Renal pelvis (tissue), 4 donors: ENCODE data around the gene SLC6A8. TPM values are rescaled to one million over a fixed set of nuclear protein-coding genes. Genes with fewer than 3 reads are reported as not detected.
"Not testable (repeated sequence)": the region's sequence is repeated elsewhere in the genome, so short reads cannot be mapped to it uniquely, and the experiment has no call there.

Experiments used
- DNase-seq: peaks from one replicate; pipeline ENCODE4 v3.0.0-alpha.2; 2013
- polyA plus RNA-seq, 3 donors: library from polyadenylated mRNA; unstranded; fragments of 120-200 nt; gene quantifications; one replicate each; pipeline ENCODE4 v1.2.1, GENCODE V29; 2013; ENCODE audit not compliant: insufficient read length in 3 of 3

Gene SLC6A8
- polyA plus RNA-seq, 3 donors: 61.9 to 79.5 (median 63.5) TPM

DNA sequence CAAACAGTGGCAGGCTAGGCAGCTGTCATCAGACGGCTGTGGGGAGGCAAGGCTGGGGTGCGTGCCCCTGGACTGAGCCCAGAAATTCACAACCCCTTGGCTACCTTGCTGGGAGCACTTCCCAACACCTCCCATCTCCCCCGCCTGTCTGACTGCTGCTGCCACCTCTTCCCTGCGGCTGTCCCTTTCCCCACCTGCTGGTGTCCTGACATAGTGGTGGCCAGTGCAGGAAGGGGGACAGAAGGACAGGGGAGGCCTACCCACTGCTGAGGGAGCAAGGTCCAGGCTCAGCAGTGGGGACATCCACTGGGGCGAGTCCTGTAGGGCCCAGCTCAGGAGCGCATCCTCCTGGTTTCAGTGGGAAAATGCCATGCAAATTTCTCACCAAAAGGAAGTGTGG lies 40.4 kb downstream of the SLC6A8 start:
- no peak for DNase-seq

GRCh38 chrX:153728951-153729631 lies 41.4 kb downstream of the SLC6A8 start:
- no peak for DNase-seq

DNA sequence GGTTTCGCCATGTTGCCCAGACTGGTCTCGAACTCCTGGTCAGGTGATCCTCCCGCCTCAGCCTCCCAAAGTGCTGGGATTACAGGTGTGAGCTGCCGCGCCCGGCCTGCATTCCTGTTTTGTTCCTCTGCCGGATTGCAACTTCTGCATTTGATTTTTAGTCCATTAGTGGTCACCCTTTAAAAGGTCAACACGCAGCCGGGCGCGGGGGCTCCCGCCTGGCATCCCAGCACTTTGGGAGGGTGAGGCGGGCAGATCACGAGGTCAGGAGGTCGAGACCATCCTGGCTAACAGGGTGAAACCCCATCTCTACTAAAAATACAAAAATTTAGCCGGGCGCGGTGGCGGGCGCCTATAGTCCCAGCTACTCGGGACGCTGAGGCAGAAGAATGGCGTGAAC lies 42.4 kb downstream of the SLC6A8 start:
- DNase-seq: not testable (repeated sequence)

GRCh38 chrX:153731117-153731844 lies 43.6 kb downstream of the SLC6A8 start:
- no peak for DNase-seq

GRCh38 chrX:153731845-153732215 lies 44.1 kb downstream of the SLC6A8 start:
- no peak for DNase-seq

DNA sequence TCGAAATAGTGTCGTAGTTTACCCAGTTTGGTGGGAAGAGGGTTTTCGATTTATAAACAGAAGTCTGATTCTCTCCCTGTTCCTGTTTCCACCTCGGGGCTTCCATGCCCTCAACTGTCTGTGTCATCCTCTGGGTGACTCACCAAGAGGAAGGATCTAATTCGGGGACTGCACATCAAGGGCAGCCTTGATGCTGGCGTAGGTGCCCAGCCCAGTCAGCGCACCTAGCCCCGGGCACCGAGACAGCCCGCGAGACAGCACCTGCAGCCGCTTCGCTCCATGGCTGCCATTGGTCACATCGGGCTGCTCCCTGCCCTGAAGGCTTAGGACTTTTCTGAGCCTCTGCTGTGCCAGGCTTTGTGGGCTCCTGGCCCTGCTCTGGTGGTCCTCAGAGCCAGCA lies 44.7 kb downstream of the SLC6A8 start:
- no peak for DNase-seq

GRCh38 chrX:153733651-153734240 lies 46.0 kb downstream of the SLC6A8 start:
- no peak for DNase-seq

- no peak for DNase-seq
Observed at GRCh38 chrX:153734871-153735270, 47.1 kb downstream of the SLC6A8 start.

GRCh38 chrX:153735274-153735673 lies 47.5 kb downstream of the SLC6A8 start:
- DNase-seq: no peak

- no peak for DNase-seq
Observed at GRCh38 chrX:153736071-153736820, 48.5 kb downstream of the SLC6A8 start.

- DNase-seq: no peak
Observed at GRCh38 chrX:153736871-153737441, 49.2 kb downstream of the SLC6A8 start.

DNA sequence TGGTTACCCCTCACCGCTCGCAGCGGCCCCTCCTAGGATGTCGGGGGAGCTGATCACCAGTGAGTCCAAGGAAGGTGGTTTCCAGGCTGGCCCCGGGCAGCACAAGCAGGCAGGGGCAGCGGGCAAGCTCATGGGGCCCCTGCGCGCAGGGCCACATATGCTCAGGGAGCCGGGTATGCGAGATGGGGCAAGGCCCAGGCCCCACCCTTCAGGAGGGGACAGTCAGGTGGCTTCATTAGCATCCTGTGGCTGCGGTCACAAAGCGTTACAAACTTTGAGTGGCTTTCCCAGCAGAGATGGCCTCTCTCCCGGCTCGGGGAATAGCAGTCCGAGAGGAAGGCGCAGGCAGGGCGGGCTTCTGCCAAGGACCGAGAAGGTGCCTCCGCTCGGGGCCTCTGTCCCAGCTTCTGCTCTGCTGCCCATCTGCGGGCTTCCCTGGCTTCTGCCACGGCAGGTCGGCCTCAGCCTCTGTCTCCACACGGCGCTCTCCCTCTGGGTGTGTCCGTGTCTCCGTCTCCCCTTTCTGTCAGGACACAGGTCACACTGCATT lies 50.4 kb downstream of the SLC6A8 start:
- no peak for DNase-seq

- no peak for DNase-seq
Observed at GRCh38 chrX:153739754-153740486, 52.2 kb downstream of the SLC6A8 start.

- no peak for DNase-seq
Observed at GRCh38 chrX:153740631-153741222, 53.0 kb downstream of the SLC6A8 start.

DNA sequence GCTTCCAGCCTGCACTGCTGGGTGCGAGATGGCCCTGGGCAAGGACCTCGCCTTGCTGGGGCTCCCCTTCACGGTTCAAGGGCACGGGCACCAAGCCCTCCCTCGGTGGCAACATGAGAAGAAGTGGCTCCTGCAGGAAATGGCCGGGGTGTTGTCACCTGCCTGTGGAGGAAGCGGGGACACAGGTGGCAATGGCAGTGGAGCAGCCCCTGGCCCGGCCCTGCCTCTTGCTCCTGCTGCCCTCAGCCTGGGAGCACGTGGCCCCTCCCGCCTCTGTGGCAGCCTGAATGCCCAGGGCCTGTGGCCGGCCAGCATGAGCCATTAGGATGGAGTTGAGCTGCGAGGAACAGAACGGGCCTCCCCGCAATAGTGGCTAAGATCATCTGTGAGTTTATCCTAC lies 53.7 kb downstream of the SLC6A8 start:
- no peak for DNase-seq

DNA sequence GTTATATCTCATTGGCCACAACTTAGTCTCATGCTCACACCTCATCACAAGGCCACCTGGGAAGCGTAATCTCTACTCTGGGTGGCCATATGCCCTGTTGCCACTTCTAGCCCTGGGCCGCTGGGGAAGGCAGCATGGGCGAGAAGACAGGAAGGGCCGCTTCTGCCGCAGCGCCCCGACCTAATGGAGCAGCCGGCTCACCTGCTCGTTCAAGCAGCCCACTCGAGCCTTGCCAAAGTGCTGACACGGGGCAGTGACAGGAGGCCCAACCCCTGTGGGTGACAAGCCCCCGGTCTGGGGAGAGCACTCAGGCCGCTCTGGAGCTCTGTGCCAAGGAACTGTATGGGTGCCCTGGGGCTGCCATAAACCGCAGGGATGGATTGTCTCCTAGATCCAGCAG lies 54.4 kb downstream of the SLC6A8 start:
- not testable (repeated sequence) for DNase-seq

- DNase-seq: not testable (repeated sequence)
Observed at GRCh38 chrX:153742796-153743467, 55.2 kb downstream of the SLC6A8 start.

GRCh38 chrX:153743468-153744209 lies 55.9 kb downstream of the SLC6A8 start:
- not testable (repeated sequence) for DNase-seq
